HepG2 (cell line): ENCODE measurements around the gene TRPV4. TPM values are rescaled to one million over a fixed set of nuclear protein-coding genes. Genes with fewer than 3 reads are reported as not detected.

Experiments
- ATAC-seq: fragments of 200-7000 bp; cut with Tn5 transposase; 3 replicates; pipeline ENCODE4 v1.9.1; 2020; ENCODE audit warnings: mild to moderate bottlenecking, moderate library complexity
- BruUV-seq: library from RNA; stranded (reverse); fragments of 400-500 nt; replicated peaks from 2 replicates; lab custom pipeline; 2021; lab: Mats Ljungman, UMichigan
- CTCF ChIA-PET: fragments of 300-600 bp; formaldehyde crosslinking; extraction: SDS; loops from one replicate; lab custom pipeline; 2021; ENCODE audit warnings: low total read pairs, inconsistent platforms, low intra/inter-chr PET ratio; lab: Yijun Ruan, JAX
- POLR2A ChIA-PET: fragments of 350-600 bp; sonication (Branson Sonifier 250); formaldehyde crosslinking; loops from one replicate; lab custom pipeline; 2020; ENCODE audit warnings: antibody characterized with exemption, inconsistent platforms; lab: Yijun Ruan, JAX
- DNase-seq: peaks from one replicate; pipeline ENCODE4 v3.0.0-alpha.2; 2015; ENCODE audit warnings: low spot score
- FAIRE-seq: peaks from 3 replicates; lab custom pipeline; 2011; peaks lifted over from hg19 to GRCh38; lab: Jason Lieb, UNC
- H2AFZ ChIP-seq: one replicate; pipeline ENCODE4 v1.6.1; 2011; ENCODE audit warnings: low read length, inconsistent platforms
- H3K27ac ChIP-seq: fragments of 300-600 bp; 3 replicates; pipeline ENCODE4 v1.8.0; 2011; ENCODE audit warnings: mixed run types, mild to moderate bottlenecking, mixed read lengths, low read length, inconsistent platforms; ENCODE audit not compliant: insufficient read depth; ENCODE audit errors: extremely low read length
- H3K27me3 ChIP-seq, 2 experiments: fragments of 200-600 bp in 1 of 2; 2 replicates in 1 of 2; 3 replicates in 1 of 2; pipeline versions ENCODE4 v1.6.0 to v1.8.0; 2011; ENCODE audit warnings: low read length in 2 of 2, mild to moderate bottlenecking in 2 of 2, moderate library complexity in 2 of 2, inconsistent platforms in 1 of 2; ENCODE audit not compliant: insufficient read depth in 2 of 2, control insufficient read depth in 1 of 2
- H3K36me3 ChIP-seq, 2 experiments: fragments of 200-600 bp in 1 of 2; replicated peaks in 1 of 2; 2 replicates in 1 of 2; 3 replicates in 1 of 2; pipeline versions ENCODE4 v1.5.1 to v1.8.0; 2011; ENCODE audit warnings: low read length in 2 of 2, inconsistent platforms in 1 of 2; ENCODE audit not compliant: insufficient read depth in 2 of 2, control insufficient read depth in 1 of 2
- H3K4me1 ChIP-seq: 2 replicates; pipeline ENCODE4 v1.5.1; 2012; ENCODE audit warnings: low read length, inconsistent platforms; ENCODE audit not compliant: insufficient read depth
- H3K4me2 ChIP-seq: 2 replicates; pipeline ENCODE4 v1.6.0; 2011; ENCODE audit warnings: low read depth, low read length, inconsistent platforms
- H3K4me3 ChIP-seq, 3 experiments: fragments of 200-600 bp in 1 of 3; sonication (generic), shearing (Covaris generic) in 1 of 3; replicated peaks in 1 of 3; 2 replicates each; pipeline ENCODE4 v1.5.1; 2011 to 2016; ENCODE audit warnings: low read length in 3 of 3, inconsistent platforms in 2 of 3, low read depth in 2 of 3, mild to moderate bottlenecking in 2 of 3, control low read depth in 1 of 3, mixed read lengths in 1 of 3; ENCODE audit not compliant: insufficient read depth in 1 of 3
- H3K79me2 ChIP-seq: one replicate; pipeline ENCODE4 v1.6.1; 2011; ENCODE audit warnings: low read length, inconsistent platforms; ENCODE audit not compliant: insufficient read depth
- H3K9ac ChIP-seq: 2 replicates; pipeline ENCODE4 v1.6.0; 2011; ENCODE audit warnings: mild to moderate bottlenecking, low read depth, low read length, inconsistent platforms; ENCODE audit not compliant: insufficient read depth
- H3K9me3 ChIP-seq: 2 replicates; pipeline ENCODE4 v1.5.1; 2012; ENCODE audit warnings: mild to moderate bottlenecking, low read length
- H4K20me1 ChIP-seq: 2 replicates; pipeline ENCODE4 v1.6.0; 2011; ENCODE audit warnings: inconsistent platforms, mild to moderate bottlenecking, low read length, moderate library complexity; ENCODE audit not compliant: insufficient read depth
- ATF7-NPFF ChIP-seq: sonication (generic); formaldehyde crosslinking; IDR thresholded peaks from 2 replicates; pipeline ENCODE4 v1.8.1; 2023; ENCODE audit warnings: mild to moderate bottlenecking, low read depth, missing genetic modification reagents, moderate library complexity
- BORCS8-MEF2B ChIP-seq: sonication (generic); formaldehyde crosslinking; IDR thresholded peaks from 2 replicates; pipeline ENCODE4 v1.8.0; 2022; ENCODE audit warnings: mild to moderate bottlenecking, missing genetic modification reagents
- CCDC6 ChIP-seq: sonication (generic); formaldehyde crosslinking; IDR thresholded peaks from 2 replicates; pipeline ENCODE4 v1.8.1; 2022; ENCODE audit warnings: mild to moderate bottlenecking, missing genetic modification reagents, moderate library complexity
- CTCF ChIP-seq: sonication (generic); formaldehyde crosslinking; IDR thresholded peaks from 2 replicates; pipeline ENCODE4 v1.5.0; 2020; ENCODE audit warnings: mild to moderate bottlenecking, missing genetic modification reagents, moderate library complexity
- ESRRA ChIP-seq: sonication (generic); formaldehyde crosslinking; IDR thresholded peaks from 2 replicates; pipeline ENCODE4 v1.5.1; 2020; ENCODE audit warnings: mild to moderate bottlenecking, low read depth, missing genetic modification reagents
- FOXC1 ChIP-seq: sonication (generic); formaldehyde crosslinking; IDR thresholded peaks from 2 replicates; pipeline ENCODE4 v1.8.0; 2022; ENCODE audit warnings: mild to moderate bottlenecking, missing genetic modification reagents, borderline replicate concordance
- GTF2F1 ChIP-seq: fragments of 150-350 bp; IDR thresholded peaks from 2 replicates; pipeline ENCODE4 v1.6.1; 2014; ENCODE audit warnings: low read length
- HES4 ChIP-seq: sonication (generic); formaldehyde crosslinking; IDR thresholded peaks from 2 replicates; pipeline ENCODE4 v1.9.0; 2021; ENCODE audit warnings: mild to moderate bottlenecking, missing genetic modification reagents, borderline replicate concordance
- HOXA9 ChIP-seq: sonication (generic); formaldehyde crosslinking; IDR thresholded peaks from 2 replicates; pipeline ENCODE4 v1.8.1; 2022; ENCODE audit warnings: missing genetic modification reagents, mild to moderate bottlenecking, moderate library complexity, borderline replicate concordance
- MAFF ChIP-seq: IDR thresholded peaks from 2 replicates; pipeline ENCODE4 v1.6.1; 2011; ENCODE audit warnings: low read depth, low read length, improper control_type of control experiment
- MTA1 ChIP-seq: sonication (generic); formaldehyde crosslinking; IDR thresholded peaks from 2 replicates; pipeline ENCODE4 v1.4.0; 2020; ENCODE audit warnings: missing genetic modification reagents, mild to moderate bottlenecking, borderline replicate concordance
- NBN ChIP-seq: fragments of 450-650 bp; conservative IDR thresholded peaks from 2 replicates; pipeline ENCODE4 v1.6.1; 2017
- NRL ChIP-seq: sonication (generic); formaldehyde crosslinking; IDR thresholded peaks from 2 replicates; pipeline ENCODE4 v1.5.0; 2020; ENCODE audit warnings: missing genetic modification reagents, mild to moderate bottlenecking, moderate library complexity, borderline replicate concordance
- RFX1 ChIP-seq: fragments of 450-650 bp; IDR thresholded peaks from 2 replicates; pipeline ENCODE4 v1.6.1; 2017
- SP140L ChIP-seq: sonication (generic); formaldehyde crosslinking; IDR thresholded peaks from 2 replicates; pipeline ENCODE4 v1.4.0; 2020; ENCODE audit warnings: missing genetic modification reagents, borderline replicate concordance
- TBX3 ChIP-seq: fragments of 450-650 bp; IDR thresholded peaks from 2 replicates; pipeline ENCODE4 v1.6.1; 2017; ENCODE audit warnings: antibody characterized with exemption, mild to moderate bottlenecking, inconsistent platforms, borderline replicate concordance
- ZMAT5 ChIP-seq: sonication (generic); formaldehyde crosslinking; IDR thresholded peaks from 2 replicates; pipeline ENCODE4 v1.5.0; 2020; ENCODE audit warnings: mild to moderate bottlenecking, low read depth, missing genetic modification reagents, borderline replicate concordance
- ZNF20 ChIP-seq: sonication (generic); formaldehyde crosslinking; IDR thresholded peaks from 2 replicates; pipeline ENCODE4 v1.4.0; 2020; ENCODE audit warnings: mild to moderate bottlenecking, moderate library complexity, missing genetic modification reagents
- ZNF207 ChIP-seq: fragments of 450-650 bp; IDR thresholded peaks from 2 replicates; pipeline ENCODE4 v1.6.1; 2016; ENCODE audit warnings: antibody characterized with exemption, borderline replicate concordance
- ZNF225 ChIP-seq: sonication (generic); formaldehyde crosslinking; IDR thresholded peaks from 2 replicates; pipeline ENCODE4 v1.4.0; 2020; ENCODE audit warnings: mild to moderate bottlenecking, missing genetic modification reagents
- ZNF350 ChIP-seq: sonication (generic); formaldehyde crosslinking; IDR thresholded peaks from 2 replicates; pipeline ENCODE4 v1.4.0; 2020; ENCODE audit warnings: mild to moderate bottlenecking, low read depth, missing genetic modification reagents, borderline replicate concordance
- ZNF383 ChIP-seq: sonication (generic); formaldehyde crosslinking; IDR thresholded peaks from 2 replicates; pipeline ENCODE4 v1.4.0; 2020; ENCODE audit warnings: missing genetic modification reagents, mild to moderate bottlenecking, borderline replicate concordance
- ZNF431 ChIP-seq: sonication (generic); formaldehyde crosslinking; IDR thresholded peaks from 2 replicates; pipeline ENCODE4 v1.9.0; 2022; ENCODE audit warnings: missing genetic modification reagents, low read depth, mild to moderate bottlenecking, borderline replicate concordance
- ZNF614 ChIP-seq: IDR thresholded peaks from 2 replicates; pipeline ENCODE4 v1.6.1; 2018; ENCODE audit warnings: missing biosample characterization, missing genetic modification reagents, inconsistent platforms, borderline replicate concordance
- ZNF7 ChIP-seq: IDR thresholded peaks from 2 replicates; pipeline ENCODE4 v1.6.1; 2016; ENCODE audit warnings: missing biosample characterization, missing genetic modification reagents
- ZNF781 ChIP-seq: sonication (generic); formaldehyde crosslinking; IDR thresholded peaks from 2 replicates; pipeline ENCODE4 v1.5.1; 2020; ENCODE audit warnings: borderline replicate concordance, mild to moderate bottlenecking, missing genetic modification reagents; ENCODE audit errors: not compliant biosample characterization
- WGBS: methylation state at CpG from one replicate; pipeline ENCODE4 v1.1.6; 2017; ENCODE audit warnings: low lambda C conversion rate; 5-methylcytosine and 5-hydroxymethylcytosine counted together
- in situ Hi-C: cut with HindIII; loops from 2 replicates; pipeline ENCODE4 v1.10.0; 2017; ENCODE audit warnings: low pct_unique_long_range_greater_than_20kb; ENCODE audit not compliant: extremely low pct_ligation_motif_present
- intact Hi-C: fragments of 100-400 bp; cut with micrococcal nuclease; formaldehyde crosslinking; loops from one replicate; pipeline ENCODE4 v1.10.0; 2022; ENCODE audit not compliant: unreplicated experiment
- polyA plus RNA-seq, 8 experiments: library from polyadenylated mRNA; depleted of rRNA in 3 of 8; stranded (reverse) in 7 of 8; unstranded in 1 of 8; fragments of >200 nt; fragmentation: Illumina TruSeq in 4 of 8; extraction: Trizol in 4 of 8; gene quantifications; 2 replicates each; pipeline versions ENCODE4 v1.2.1 to v1.2.3, GENCODE V29; 2011 to 2016; ENCODE audit warnings: low read depth in 4 of 8, missing spikeins in 1 of 8, mixed read lengths in 1 of 8; ENCODE audit not compliant: insufficient read depth in 1 of 8
- total RNA-seq, 5 experiments: library from RNA; depleted of rRNA; stranded (reverse); fragments of >200 nt; fragmentation: Illumina TruSeq; extraction: Trizol; gene quantifications; 2 replicates each; pipeline ENCODE4 v1.2.3, GENCODE V29; 2016; ENCODE audit warnings: low read depth in 1 of 5

The TRPV4 gene
- total and polyA plus RNA-seq, 2 of the 13 experiments (the other 11 are each of a cell fraction or from before 2014, with no cell fraction given) = 0.66 to 4.7 TPM

GRCh38 chr12:109736552-109737108, 96.6 kb downstream of the TRPV4 start:
- no peak for FAIRE-seq
- no peak for TF ChIP-seq ZNF383
- TF ChIP-seq ZNF207 = no peak
- no peak for TF ChIP-seq NBN
- no peak for TF ChIP-seq GTF2F1
- peak; percentile 43; the same call in 1 of the 2 replicates for TF ChIP-seq MTA1
- no peak for TF ChIP-seq HOXA9 (CRISPR knock-in tag)
- no peak for TF ChIP-seq CTCF
- no peak for TF ChIP-seq ZNF20 (CRISPR knock-in tag)
- no peak for TF ChIP-seq ATF7-NPFF (CRISPR knock-in tag)
- TF ChIP-seq CCDC6 (CRISPR knock-in tag) = peak; percentile 58; the same call in 1 of the 2 replicates
- TF ChIP-seq NRL = no peak
- TF ChIP-seq ZNF614 (CRISPR knock-in tag) = no peak
- TF ChIP-seq ZMAT5 (CRISPR knock-in tag) = no peak
- TF ChIP-seq ZNF781 (CRISPR knock-in tag) = no peak
- TF ChIP-seq ESRRA (CRISPR knock-in tag) = no peak
- TF ChIP-seq MAFF = no peak
- no peak for TF ChIP-seq ZNF225 (CRISPR knock-in tag)
- TF ChIP-seq ZNF7 = no peak
- peak; percentile 54; the same call in 1 of the 2 replicates for TF ChIP-seq RFX1
- no peak for TF ChIP-seq SP140L (CRISPR knock-in tag)
- no peak for TF ChIP-seq ZNF431 (CRISPR knock-in tag)
- no peak for TF ChIP-seq HES4 (CRISPR knock-in tag)
- no peak; the same call in 1 of the 2 replicates for TF ChIP-seq BORCS8-MEF2B (CRISPR knock-in tag)
- TF ChIP-seq TBX3 = no peak
- TF ChIP-seq ZNF350 (CRISPR knock-in tag) = no peak
- no peak for TF ChIP-seq FOXC1 (CRISPR knock-in tag)

More at GRCh38 chr12:109736552-109737108, 96.6 kb downstream of the TRPV4 start:
- H3K4me2 ChIP-seq = no peak overlapping the region
- peaks cover 83% of the 10 kb centered on the region for H3K4me1 ChIP-seq
- no peak overlapping the region for H2AFZ ChIP-seq
- ChIA-PET CTCF (no interaction called here), POLR2A (interaction anchor here (0.8 to 3.1 kb wide), 3 partner anchors 9 to 20 kb away, joined by 3 to 21 read pairs (median 6); no protein-coding TSS in a partner anchor)
- WGBS = 83% methylated on average over 7 of the region's 12 CpGs
- peaks cover 10% of the 10 kb centered on the region for H3K79me2 ChIP-seq
- no peak overlapping the region for H3K4me3 ChIP-seq
- no TSS peak for BruUV-seq
- DNase-seq (peak; percentile 34), ATAC-seq (no peak)
- in situ Hi-C loops (no loop called here), intact Hi-C loops (no loop called here)
- H3K27ac ChIP-seq = peak overlapping the region; percentile 67
- no peaks in the 10 kb centered on the region for H4K20me1 ChIP-seq
- H3K36me3 ChIP-seq = no peaks in the 10 kb centered on the region; a peak in 1 of 5 replicates
- no peaks in the 10 kb centered on the region for H3K27me3 ChIP-seq
- H3K9ac ChIP-seq = no peak overlapping the region
- H3K9me3 ChIP-seq = no peaks in the 10 kb centered on the region
